Mammary epithelial cell (primary cell): ENCODE data around the gene MACO1.

ENCODE experiments used
- EZH2 ChIP-seq: IDR thresholded peaks from 2 replicates; pipeline ENCODE4 v1.6.1; 2012; ENCODE audit warnings: low read length, inconsistent platforms, borderline replicate concordance
- TF ChIP-seq, protein P1 (sequence below), 2 donors: IDR thresholded peaks in 1 of 2; conservative IDR thresholded peaks in 1 of 2; 2 replicates each; pipeline ENCODE4 v1.5.1; 2011 to 2012; ENCODE audit warnings: inconsistent platforms in 2 of 2, low read length in 2 of 2, mild to moderate bottlenecking in 2 of 2, control low read depth in 1 of 2, low read depth in 1 of 2; ENCODE audit not compliant: insufficient read depth in 1 of 2; ENCODE audit errors: extremely low read depth in 1 of 2

DNA sequence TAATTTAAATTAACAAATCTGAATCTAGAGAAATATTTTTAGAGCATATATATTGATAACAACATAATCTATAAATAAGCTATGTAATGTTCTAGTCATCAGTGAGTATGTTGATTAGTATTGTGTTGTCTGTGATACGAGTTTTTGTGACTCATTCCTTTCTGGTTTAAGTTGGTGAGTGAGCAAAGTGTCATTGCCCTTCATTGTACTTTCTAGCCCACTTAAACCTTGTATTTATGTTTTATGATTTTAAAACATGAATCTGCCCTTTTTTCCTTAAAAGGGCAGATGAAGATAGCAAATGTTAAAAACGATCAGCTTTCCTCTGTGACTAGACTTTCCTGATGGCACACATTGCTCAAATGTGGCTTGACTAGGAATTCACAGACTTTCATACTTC, 38.5 kb downstream of the MACO1 start:
- TF ChIP-seq, protein P1, sequence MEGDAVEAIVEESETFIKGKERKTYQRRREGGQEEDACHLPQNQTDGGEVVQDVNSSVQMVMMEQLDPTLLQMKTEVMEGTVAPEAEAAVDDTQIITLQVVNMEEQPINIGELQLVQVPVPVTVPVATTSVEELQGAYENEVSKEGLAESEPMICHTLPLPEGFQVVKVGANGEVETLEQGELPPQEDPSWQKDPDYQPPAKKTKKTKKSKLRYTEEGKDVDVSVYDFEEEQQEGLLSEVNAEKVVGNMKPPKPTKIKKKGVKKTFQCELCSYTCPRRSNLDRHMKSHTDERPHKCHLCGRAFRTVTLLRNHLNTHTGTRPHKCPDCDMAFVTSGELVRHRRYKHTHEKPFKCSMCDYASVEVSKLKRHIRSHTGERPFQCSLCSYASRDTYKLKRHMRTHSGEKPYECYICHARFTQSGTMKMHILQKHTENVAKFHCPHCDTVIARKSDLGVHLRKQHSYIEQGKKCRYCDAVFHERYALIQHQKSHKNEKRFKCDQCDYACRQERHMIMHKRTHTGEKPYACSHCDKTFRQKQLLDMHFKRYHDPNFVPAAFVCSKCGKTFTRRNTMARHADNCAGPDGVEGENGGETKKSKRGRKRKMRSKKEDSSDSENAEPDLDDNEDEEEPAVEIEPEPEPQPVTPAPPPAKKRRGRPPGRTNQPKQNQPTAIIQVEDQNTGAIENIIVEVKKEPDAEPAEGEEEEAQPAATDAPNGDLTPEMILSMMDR (conservative IDR thresholded peaks at IDR 0.05 in 1 of 2, IDR thresholded peaks at IDR 0.05 in 1 of 2; ENCODE audit: extremely low read depth in 1 of 2, insufficient read depth in 1 of 2, low read depth in 1 of 2, low read length in 2 of 2), result no peak
- no peak for TF ChIP-seq EZH2
